Endothelial cell (in vitro differentiated cells): ENCODE data around the gene TP53RK. TPM values are rescaled to one million over a fixed set of nuclear protein-coding genes. Genes with fewer than 3 reads are reported as not detected.

Source experiments
- DNase-seq: peaks from one replicate; pipeline ENCODE4 v3.0.0; 2021; ENCODE audit warnings: low spot score
- H3K27ac Mint-ChIP-seq: one replicate; pipeline ENCODE4 v1.8.0; 2021; ENCODE audit warnings: mixed read lengths, inconsistent platforms; ENCODE audit not compliant: unreplicated experiment
- H3K27me3 Mint-ChIP-seq: one replicate; pipeline ENCODE4 v1.8.0; 2021; ENCODE audit warnings: mild to moderate bottlenecking, moderate library complexity, mixed read lengths, inconsistent platforms; ENCODE audit not compliant: unreplicated experiment
- H3K36me3 Mint-ChIP-seq: one replicate; pipeline ENCODE4 v1.8.0; 2021; ENCODE audit warnings: mild to moderate bottlenecking, low read depth, mixed read lengths, inconsistent platforms; ENCODE audit not compliant: unreplicated experiment
- H3K4me1 Mint-ChIP-seq: one replicate; pipeline ENCODE4 v1.8.0; 2021; ENCODE audit warnings: mild to moderate bottlenecking, mixed read lengths, inconsistent platforms; ENCODE audit not compliant: unreplicated experiment
- H3K4me3 Mint-ChIP-seq: one replicate; pipeline ENCODE4 v1.8.0; 2021; ENCODE audit warnings: mild to moderate bottlenecking, mixed read lengths, inconsistent platforms; ENCODE audit not compliant: unreplicated experiment
- H3K9me3 Mint-ChIP-seq: one replicate; pipeline ENCODE4 v1.8.0; 2021; ENCODE audit warnings: mixed read lengths, inconsistent platforms; ENCODE audit not compliant: unreplicated experiment
- CTCF ChIP-seq: fragments of 200-600 bp; sonication (generic); IDR thresholded peaks from one replicate; pipeline ENCODE4 v1.5.0; 2021; ENCODE audit warnings: antibody characterized with exemption; ENCODE audit not compliant: unreplicated experiment
- total RNA-seq: library from RNA; stranded (reverse); fragmentation: NEBNext Ultra II Directional; extraction: Animal tissue kit (Norgen Biotek cat#: 25700); gene quantifications from one replicate; pipeline ENCODE4 v1.2.1, GENCODE V29; 2021; ENCODE audit not compliant: unreplicated experiment

The TP53RK gene
- total RNA-seq, 1 donor from 2014 or later, result 10.2 TPM

DNA sequence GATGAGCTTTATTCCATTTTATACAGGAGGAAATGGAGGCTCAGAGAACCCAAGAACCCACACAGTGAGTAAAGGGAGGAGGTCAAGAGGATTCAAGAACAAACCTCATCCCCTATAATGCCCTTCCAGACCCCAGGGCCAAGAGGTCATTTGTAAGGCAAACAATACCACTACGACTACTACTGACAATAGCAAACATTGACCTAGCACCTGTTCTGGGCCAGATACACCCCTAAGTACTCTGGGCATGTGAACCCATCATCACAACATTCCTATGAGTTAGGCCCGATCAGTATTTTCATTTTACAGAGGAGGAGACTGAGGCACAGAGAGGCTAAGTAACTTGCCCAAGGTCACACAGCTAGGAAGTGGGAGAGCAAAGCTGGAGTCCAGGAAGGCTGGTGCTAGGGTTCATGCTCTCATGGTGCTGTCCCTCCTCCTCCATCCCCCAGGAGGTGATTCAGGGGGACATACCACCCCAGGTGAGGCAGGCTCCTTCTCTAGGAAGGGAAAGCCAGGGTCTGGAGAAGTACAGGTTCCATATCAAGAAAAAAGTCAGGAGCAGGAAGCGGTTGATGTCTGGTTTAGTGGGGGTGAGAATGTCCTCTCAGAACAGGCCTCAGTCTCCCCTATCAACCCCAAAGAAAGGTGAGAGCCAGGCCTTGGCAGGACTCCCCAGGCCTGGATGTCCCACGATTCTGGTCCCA lies 51.7 kb downstream of the TP53RK start:
- peaks cover 2% of the 10 kb centered on the region for H3K27me3 Mint-ChIP-seq
- H3K27ac Mint-ChIP-seq, result no peak overlapping the region
- no peaks in the 10 kb centered on the region for H3K9me3 Mint-ChIP-seq
- no peak for TF ChIP-seq CTCF
- no peak overlapping the region for H3K4me3 Mint-ChIP-seq
- DNase-seq, result no peak
- H3K36me3 Mint-ChIP-seq, result no peaks in the 10 kb centered on the region
- H3K4me1 Mint-ChIP-seq, result no peaks in the 10 kb centered on the region

GRCh38 chr20:46637020-46637419 lies 52.2 kb downstream of the TP53RK start:
- no peak overlapping the region for H3K4me3 Mint-ChIP-seq
- H3K36me3 Mint-ChIP-seq, result no peaks in the 10 kb centered on the region
- no peak for TF ChIP-seq CTCF
- H3K9me3 Mint-ChIP-seq, result no peaks in the 10 kb centered on the region
- peaks cover 2% of the 10 kb centered on the region for H3K27me3 Mint-ChIP-seq
- no peak overlapping the region for H3K27ac Mint-ChIP-seq
- no peak for DNase-seq
- H3K4me1 Mint-ChIP-seq, result no peaks in the 10 kb centered on the region

GRCh38 chr20:46636514-46636913 lies 52.7 kb downstream of the TP53RK start:
- no peaks in the 10 kb centered on the region for H3K4me1 Mint-ChIP-seq
- no peak for TF ChIP-seq CTCF
- peaks cover 2% of the 10 kb centered on the region for H3K27me3 Mint-ChIP-seq
- no peak for DNase-seq
- H3K9me3 Mint-ChIP-seq, result no peaks in the 10 kb centered on the region
- no peaks in the 10 kb centered on the region for H3K36me3 Mint-ChIP-seq
- no peak overlapping the region for H3K27ac Mint-ChIP-seq
- no peak overlapping the region for H3K4me3 Mint-ChIP-seq

DNA sequence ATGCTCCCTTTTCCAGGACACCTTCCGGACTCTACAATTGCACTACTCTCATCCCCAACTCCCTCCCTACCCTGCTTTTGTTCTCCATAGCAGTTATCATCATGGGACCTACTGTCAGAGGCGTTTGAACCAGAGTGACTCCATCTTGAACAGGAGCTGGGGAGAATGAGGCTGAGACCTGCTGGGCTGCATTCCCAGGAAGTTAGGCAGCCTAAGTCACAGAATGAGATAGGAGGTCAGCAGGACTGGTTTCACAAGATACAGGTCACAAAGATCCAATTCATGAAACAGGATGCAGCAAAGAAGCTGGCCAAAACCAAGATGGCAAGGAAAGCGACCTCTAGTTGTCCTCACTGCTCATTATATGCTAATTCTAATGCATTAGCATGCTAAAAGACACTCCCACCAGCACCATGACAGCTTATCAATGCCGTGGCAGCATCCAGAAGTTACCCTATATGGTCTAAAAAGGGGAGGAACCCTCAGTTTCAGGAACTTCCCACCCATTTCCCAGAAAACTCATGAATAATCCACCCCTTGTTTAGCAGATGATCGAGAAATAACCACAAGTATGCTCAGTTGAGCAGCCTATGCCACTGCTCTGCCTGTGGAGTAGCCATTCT lies 53.6 kb downstream of the TP53RK start:
- H3K27ac Mint-ChIP-seq, result no peak overlapping the region
- H3K27me3 Mint-ChIP-seq, result peaks cover 2% of the 10 kb centered on the region
- H3K4me3 Mint-ChIP-seq, result no peak overlapping the region
- no peaks in the 10 kb centered on the region for H3K36me3 Mint-ChIP-seq
- TF ChIP-seq CTCF, result no peak
- no peaks in the 10 kb centered on the region for H3K9me3 Mint-ChIP-seq
- DNase-seq, result no peak
- no peaks in the 10 kb centered on the region for H3K4me1 Mint-ChIP-seq

- H3K27me3 Mint-ChIP-seq, result peaks cover 2% of the 10 kb centered on the region
- DNase-seq, result no peak
- H3K36me3 Mint-ChIP-seq, result no peaks in the 10 kb centered on the region
- H3K4me3 Mint-ChIP-seq, result no peak overlapping the region
- TF ChIP-seq CTCF, result no peak
- no peak overlapping the region for H3K27ac Mint-ChIP-seq
- no peaks in the 10 kb centered on the region for H3K4me1 Mint-ChIP-seq
- H3K9me3 Mint-ChIP-seq, result no peaks in the 10 kb centered on the region
Measured at GRCh38 chr20:46634528-46634927, 54.7 kb downstream of the TP53RK start.
